GM23338 (cell line): ENCODE data around the gene SLCO4A1. TPM values are rescaled to one million over a fixed set of nuclear protein-coding genes. Genes with fewer than 3 reads are reported as not detected.

Source experiments
- CREB1 ChIP-seq: fragments of 250-450 bp; sonication (Bioruptor Pico); IDR thresholded peaks from 2 replicates; pipeline ENCODE4 v1.5.0; 2020; ENCODE audit warnings: low read depth, mild to moderate bottlenecking, moderate library complexity
- EZH2 ChIP-seq: fragments of 200-600 bp; sonication (generic); IDR thresholded peaks from one replicate; pipeline ENCODE4 v1.8.0; 2017; ENCODE audit warnings: antibody characterized with exemption, mild to moderate bottlenecking, low read depth; ENCODE audit not compliant: unreplicated experiment
- NANOG ChIP-seq: IDR thresholded peaks from 2 replicates; pipeline ENCODE4 v1.6.1; 2016; ENCODE audit warnings: antibody characterized with exemption, borderline replicate concordance
- ZNF114 ChIP-seq: fragments of 250-450 bp; sonication (Bioruptor Pico); IDR thresholded peaks from 2 replicates; pipeline ENCODE4 v1.5.0; 2020; ENCODE audit warnings: mild to moderate bottlenecking, moderate library complexity
- ZNF331 ChIP-seq: fragments of 250-450 bp; sonication (Bioruptor Pico); IDR thresholded peaks from 2 replicates; pipeline ENCODE4 v1.5.0; 2020; ENCODE audit warnings: low read depth, mild to moderate bottlenecking, moderate library complexity
- polyA plus RNA-seq: library from polyadenylated mRNA; unstranded; fragments of >200 nt; fragmentation: Nextera tagmentation; extraction: Ambion mirVana; gene quantifications from 2 replicates; pipeline ENCODE4 v1.2.1, GENCODE V29; 2016
- total RNA-seq: library from RNA; depleted of rRNA; stranded (reverse); fragments of >200 nt; shearing (Covaris generic); gene quantifications from 2 replicates; pipeline ENCODE4 v1.2.3, GENCODE V29; 2014
- TF ChIP-seq, protein P1 (sequence below), 2 experiments: fragments of 200-600 bp in 1 of 2; sonication (generic) in 1 of 2; conservative IDR thresholded peaks; 2 replicates each; pipeline versions ENCODE4 v1.5.1 to v1.6.1; 2016 to 2017; ENCODE audit warnings: antibody characterized with exemption in 2 of 2, low read depth in 2 of 2, mild to moderate bottlenecking in 2 of 2, moderate library complexity in 1 of 2
- TF ChIP-seq, protein P2 (sequence below): fragments of 250-450 bp; sonication (Bioruptor Pico); IDR thresholded peaks from 2 replicates; pipeline ENCODE4 v1.5.0; 2020; ENCODE audit warnings: mild to moderate bottlenecking, moderate library complexity

The SLCO4A1 gene
- total and polyA plus RNA-seq, 2 experiments from 2014 or later, result 28.5 to 41.6 TPM

DNA sequence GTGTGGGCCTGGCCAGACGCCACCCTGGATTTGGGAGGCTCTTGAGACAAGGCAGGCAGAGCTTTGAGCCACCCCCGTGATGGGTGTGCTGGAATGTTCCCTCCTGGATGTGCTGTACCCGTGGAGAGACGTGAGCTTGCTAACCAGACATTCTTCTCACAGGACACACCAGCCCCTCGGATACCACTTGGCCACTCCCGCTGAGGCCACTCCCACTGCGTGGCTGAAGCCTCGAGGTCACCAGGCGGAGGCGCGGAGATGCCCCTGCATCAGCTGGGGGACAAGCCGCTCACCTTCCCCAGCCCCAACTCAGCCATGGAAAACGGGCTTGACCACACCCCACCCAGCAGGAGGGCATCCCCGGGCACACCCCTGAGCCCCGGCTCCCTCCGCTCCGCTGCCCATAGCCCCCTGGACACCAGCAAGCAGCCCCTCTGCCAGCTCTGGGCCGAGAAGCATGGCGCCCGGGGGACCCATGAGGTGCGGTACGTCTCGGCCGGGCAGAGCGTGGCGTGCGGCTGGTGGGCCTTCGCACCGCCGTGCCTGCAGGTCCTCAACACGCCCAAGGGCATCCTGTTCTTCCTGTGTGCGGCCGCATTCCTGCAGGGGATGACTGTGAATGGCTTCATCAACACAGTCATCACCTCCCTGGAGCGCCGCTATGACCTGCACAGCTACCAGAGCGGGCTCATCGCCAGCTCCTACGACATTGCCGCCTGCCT is 14.1 kb downstream of the SLCO4A1 start (continued):
- TF ChIP-seq, protein P1, sequence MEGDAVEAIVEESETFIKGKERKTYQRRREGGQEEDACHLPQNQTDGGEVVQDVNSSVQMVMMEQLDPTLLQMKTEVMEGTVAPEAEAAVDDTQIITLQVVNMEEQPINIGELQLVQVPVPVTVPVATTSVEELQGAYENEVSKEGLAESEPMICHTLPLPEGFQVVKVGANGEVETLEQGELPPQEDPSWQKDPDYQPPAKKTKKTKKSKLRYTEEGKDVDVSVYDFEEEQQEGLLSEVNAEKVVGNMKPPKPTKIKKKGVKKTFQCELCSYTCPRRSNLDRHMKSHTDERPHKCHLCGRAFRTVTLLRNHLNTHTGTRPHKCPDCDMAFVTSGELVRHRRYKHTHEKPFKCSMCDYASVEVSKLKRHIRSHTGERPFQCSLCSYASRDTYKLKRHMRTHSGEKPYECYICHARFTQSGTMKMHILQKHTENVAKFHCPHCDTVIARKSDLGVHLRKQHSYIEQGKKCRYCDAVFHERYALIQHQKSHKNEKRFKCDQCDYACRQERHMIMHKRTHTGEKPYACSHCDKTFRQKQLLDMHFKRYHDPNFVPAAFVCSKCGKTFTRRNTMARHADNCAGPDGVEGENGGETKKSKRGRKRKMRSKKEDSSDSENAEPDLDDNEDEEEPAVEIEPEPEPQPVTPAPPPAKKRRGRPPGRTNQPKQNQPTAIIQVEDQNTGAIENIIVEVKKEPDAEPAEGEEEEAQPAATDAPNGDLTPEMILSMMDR (conservative IDR thresholded peaks at IDR 0.05; ENCODE audit: low read depth in 2 of 2), result no peak
- TF ChIP-seq NANOG, result no peak
- no peak for TF ChIP-seq ZNF114 (CRISPR knock-in tag)
- no peak for TF ChIP-seq ZNF331
- TF ChIP-seq, protein P2, sequence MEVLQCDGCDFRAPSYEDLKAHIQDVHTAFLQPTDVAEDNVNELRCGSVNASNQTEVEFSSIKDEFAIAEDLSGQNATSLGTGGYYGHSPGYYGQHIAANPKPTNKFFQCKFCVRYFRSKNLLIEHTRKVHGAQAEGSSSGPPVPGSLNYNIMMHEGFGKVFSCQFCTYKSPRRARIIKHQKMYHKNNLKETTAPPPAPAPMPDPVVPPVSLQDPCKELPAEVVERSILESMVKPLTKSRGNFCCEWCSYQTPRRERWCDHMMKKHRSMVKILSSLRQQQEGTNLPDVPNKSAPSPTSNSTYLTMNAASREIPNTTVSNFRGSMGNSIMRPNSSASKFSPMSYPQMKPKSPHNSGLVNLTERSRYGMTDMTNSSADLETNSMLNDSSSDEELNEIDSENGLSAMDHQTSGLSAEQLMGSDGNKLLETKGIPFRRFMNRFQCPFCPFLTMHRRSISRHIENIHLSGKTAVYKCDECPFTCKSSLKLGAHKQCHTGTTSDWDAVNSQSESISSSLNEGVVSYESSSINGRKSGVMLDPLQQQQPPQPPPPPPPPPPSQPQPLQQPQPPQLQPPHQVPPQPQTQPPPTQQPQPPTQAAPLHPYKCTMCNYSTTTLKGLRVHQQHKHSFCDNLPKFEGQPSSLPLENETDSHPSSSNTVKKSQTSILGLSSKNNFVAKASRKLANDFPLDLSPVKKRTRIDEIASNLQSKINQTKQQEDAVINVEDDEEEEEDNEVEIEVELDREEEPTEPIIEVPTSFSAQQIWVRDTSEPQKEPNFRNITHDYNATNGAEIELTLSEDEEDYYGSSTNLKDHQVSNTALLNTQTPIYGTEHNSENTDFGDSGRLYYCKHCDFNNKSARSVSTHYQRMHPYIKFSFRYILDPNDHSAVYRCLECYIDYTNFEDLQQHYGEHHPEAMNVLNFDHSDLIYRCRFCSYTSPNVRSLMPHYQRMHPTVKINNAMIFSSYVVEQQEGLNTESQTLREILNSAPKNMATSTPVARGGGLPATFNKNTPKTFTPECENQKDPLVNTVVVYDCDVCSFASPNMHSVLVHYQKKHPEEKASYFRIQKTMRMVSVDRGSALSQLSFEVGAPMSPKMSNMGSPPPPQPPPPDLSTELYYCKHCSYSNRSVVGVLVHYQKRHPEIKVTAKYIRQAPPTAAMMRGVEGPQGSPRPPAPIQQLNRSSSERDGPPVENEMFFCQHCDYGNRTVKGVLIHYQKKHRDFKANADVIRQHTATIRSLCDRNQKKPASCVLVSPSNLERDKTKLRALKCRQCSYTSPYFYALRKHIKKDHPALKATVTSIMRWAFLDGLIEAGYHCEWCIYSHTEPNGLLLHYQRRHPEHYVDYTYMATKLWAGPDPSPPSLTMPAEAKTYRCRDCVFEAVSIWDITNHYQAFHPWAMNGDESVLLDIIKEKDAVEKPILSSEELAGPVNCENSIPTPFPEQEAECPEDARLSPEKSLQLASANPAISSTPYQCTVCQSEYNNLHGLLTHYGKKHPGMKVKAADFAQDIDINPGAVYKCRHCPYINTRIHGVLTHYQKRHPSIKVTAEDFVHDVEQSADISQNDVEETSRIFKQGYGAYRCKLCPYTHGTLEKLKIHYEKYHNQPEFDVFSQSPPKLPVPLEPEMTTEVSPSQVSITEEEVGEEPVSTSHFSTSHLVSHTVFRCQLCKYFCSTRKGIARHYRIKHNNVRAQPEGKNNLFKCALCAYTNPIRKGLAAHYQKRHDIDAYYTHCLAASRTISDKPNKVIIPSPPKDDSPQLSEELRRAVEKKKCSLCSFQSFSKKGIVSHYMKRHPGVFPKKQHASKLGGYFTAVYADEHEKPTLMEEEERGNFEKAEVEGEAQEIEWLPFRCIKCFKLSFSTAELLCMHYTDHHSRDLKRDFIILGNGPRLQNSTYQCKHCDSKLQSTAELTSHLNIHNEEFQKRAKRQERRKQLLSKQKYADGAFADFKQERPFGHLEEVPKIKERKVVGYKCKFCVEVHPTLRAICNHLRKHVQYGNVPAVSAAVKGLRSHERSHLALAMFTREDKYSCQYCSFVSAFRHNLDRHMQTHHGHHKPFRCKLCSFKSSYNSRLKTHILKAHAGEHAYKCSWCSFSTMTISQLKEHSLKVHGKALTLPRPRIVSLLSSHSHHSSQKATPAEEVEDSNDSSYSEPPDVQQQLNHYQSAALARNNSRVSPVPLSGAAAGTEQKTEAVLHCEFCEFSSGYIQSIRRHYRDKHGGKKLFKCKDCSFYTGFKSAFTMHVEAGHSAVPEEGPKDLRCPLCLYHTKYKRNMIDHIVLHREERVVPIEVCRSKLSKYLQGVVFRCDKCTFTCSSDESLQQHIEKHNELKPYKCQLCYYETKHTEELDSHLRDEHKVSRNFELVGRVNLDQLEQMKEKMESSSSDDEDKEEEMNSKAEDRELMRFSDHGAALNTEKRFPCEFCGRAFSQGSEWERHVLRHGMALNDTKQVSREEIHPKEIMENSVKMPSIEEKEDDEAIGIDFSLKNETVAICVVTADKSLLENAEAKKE (CRISPR knock-in tag), result no peak
- no peak for TF ChIP-seq CREB1 (CRISPR knock-in tag)
- no peak for TF ChIP-seq EZH2
